ENCODE data around the gene CCDC146.
"Not testable (repeated sequence)": the region's sequence is repeated elsewhere in the genome, so short reads cannot be mapped to it uniquely, and the experiment has no call there.

DNA sequence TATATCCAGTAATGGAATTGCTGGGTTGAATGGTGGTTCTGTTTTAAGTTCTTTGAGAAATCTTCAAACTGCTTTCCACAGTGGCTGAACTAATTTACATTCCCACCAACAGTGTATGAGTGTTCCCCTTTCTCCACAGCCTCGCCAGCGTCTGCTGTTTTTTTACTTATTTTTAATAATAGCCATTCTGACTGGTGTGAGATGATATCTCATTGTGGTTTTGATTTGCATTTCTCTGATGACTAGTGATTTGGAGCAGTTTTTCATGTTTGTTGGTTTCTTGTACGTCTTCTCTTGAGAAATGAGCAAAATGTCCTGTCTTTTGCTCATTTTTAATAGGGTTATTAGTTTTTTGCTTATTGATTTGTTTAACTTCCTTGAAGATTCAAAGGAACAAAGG is 21.9 kb upstream of the CCDC146 start:
- TF ChIP-seq, protein P1, sequence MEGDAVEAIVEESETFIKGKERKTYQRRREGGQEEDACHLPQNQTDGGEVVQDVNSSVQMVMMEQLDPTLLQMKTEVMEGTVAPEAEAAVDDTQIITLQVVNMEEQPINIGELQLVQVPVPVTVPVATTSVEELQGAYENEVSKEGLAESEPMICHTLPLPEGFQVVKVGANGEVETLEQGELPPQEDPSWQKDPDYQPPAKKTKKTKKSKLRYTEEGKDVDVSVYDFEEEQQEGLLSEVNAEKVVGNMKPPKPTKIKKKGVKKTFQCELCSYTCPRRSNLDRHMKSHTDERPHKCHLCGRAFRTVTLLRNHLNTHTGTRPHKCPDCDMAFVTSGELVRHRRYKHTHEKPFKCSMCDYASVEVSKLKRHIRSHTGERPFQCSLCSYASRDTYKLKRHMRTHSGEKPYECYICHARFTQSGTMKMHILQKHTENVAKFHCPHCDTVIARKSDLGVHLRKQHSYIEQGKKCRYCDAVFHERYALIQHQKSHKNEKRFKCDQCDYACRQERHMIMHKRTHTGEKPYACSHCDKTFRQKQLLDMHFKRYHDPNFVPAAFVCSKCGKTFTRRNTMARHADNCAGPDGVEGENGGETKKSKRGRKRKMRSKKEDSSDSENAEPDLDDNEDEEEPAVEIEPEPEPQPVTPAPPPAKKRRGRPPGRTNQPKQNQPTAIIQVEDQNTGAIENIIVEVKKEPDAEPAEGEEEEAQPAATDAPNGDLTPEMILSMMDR (IDR thresholded peaks at IDR 0.05; ENCODE audit: poor library complexity), result not testable (repeated sequence)
- not testable (repeated sequence) for TF ChIP-seq EZH2 (IDR thresholded peaks at IDR 0.05; ENCODE audit: borderline replicate concordance)
